Lower leg skin (tissue), 4 donors: Measurements from ENCODE around the gene DIS3L2. TPM values are rescaled to one million over a fixed set of nuclear protein-coding genes. Genes with fewer than 3 reads are reported as not detected.
A peak's percentile ranks its signal among the peaks of the same experiment; 100 is the strongest.
"Not testable (repeated sequence)": the region's sequence is repeated elsewhere in the genome, so short reads cannot be mapped to it uniquely, and the experiment has no call there.

Experiments
- DNase-seq, 2 donors: peaks; one replicate each; pipeline ENCODE4 v3.0.0-alpha.2; 2019; ENCODE audit warnings: low spot score in 2 of 2
- H3K4me3 ChIP-seq: fragments of 200-600 bp; sonication (generic); 2 replicates; pipeline ENCODE4 v1.5.1; 2017; ENCODE audit warnings: mild to moderate bottlenecking, low read depth; ENCODE audit not compliant: poor library complexity, severe bottlenecking
- POLR2A ChIP-seq, 2 donors: fragments of 450-650 bp; IDR thresholded peaks; one replicate each; pipeline ENCODE4 v1.6.1; 2016 to 2017; ENCODE audit warnings: antibody characterized with exemption in 2 of 2, mild to moderate bottlenecking in 1 of 2, moderate library complexity in 1 of 2
- WGBS, 2 donors: methylation state at CpG; one replicate each; pipeline ENCODE4 v1.1.5; 2018; 5-methylcytosine and 5-hydroxymethylcytosine counted together
- intact Hi-C: fragments of 100-400 bp; cut with DNase I; formaldehyde crosslinking; loops from one replicate; pipeline ENCODE4 v1.15.0; 2023; ENCODE audit warnings: low total_unique reads
- total RNA-seq, 4 donors: library from RNA; depleted of rRNA; stranded (reverse); fragments of >200 nt; gene quantifications; one replicate each; pipeline ENCODE4 v1.1.0, GENCODE V29; 2016
- TF ChIP-seq, protein P1 (sequence below), 3 donors: fragments of 450-650 bp; IDR thresholded peaks; one replicate each; pipeline ENCODE4 v1.5.1; 2016; ENCODE audit warnings: antibody characterized with exemption in 3 of 3, mild to moderate bottlenecking in 3 of 3, moderate library complexity in 2 of 3

The DIS3L2 gene
- total RNA-seq, 4 donors from 2014 or later, result 26.4 to 39.0 (median 34.4) TPM

DNA sequence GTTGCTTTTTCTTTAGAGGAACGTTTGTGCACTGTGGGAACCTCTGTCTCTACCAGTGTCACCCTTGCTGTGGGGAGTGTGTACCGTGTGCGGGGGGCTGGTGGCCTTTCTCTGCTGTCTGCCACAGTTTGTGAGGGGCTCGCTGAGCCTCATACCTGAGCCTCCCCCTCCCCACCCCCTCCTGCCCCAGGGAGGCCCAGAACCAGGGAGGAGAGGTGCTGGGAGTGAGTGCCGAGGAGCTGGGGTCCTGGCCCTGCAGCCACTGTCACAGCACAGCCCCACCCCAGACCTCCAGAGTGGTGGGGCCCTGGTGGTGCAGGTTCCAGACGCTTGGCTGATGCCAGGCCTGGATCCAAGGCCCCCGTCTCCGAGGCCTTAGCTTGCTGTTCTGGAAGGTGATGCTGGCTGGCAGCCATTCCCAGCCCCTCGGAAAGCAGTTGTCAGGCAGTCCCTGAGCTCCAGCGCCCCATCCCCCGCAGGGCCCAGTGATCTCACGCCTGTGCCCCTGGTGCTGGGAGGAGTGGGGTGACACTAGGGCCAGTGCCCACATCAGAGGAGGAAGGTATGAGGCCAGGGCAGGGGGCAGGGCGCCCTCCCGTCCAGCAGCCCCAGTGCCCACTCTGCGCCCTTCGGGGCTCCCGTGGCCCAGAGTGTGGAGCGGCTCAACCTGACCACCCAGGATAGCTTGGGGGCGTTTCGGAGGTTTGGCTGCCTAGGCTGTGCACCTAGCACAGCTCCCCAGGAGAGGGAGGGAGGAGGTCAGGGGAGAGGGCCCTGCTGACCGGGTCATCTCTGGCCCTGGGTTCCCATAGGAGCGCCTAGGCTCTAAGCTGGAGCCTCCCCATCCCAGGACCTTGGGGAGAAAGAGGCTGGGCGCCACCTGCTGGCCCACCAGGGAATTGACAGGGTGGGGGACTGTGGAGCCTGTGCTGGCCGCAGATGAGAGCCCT is 364.1 kb downstream of the DIS3L2 start:
- 63 to 77% methylated on average over 15 to 23 of the region's 24 CpGs for WGBS, 2 donors
- H3K4me3 ChIP-seq, result no peak overlapping the region
- TF ChIP-seq, protein P1, sequence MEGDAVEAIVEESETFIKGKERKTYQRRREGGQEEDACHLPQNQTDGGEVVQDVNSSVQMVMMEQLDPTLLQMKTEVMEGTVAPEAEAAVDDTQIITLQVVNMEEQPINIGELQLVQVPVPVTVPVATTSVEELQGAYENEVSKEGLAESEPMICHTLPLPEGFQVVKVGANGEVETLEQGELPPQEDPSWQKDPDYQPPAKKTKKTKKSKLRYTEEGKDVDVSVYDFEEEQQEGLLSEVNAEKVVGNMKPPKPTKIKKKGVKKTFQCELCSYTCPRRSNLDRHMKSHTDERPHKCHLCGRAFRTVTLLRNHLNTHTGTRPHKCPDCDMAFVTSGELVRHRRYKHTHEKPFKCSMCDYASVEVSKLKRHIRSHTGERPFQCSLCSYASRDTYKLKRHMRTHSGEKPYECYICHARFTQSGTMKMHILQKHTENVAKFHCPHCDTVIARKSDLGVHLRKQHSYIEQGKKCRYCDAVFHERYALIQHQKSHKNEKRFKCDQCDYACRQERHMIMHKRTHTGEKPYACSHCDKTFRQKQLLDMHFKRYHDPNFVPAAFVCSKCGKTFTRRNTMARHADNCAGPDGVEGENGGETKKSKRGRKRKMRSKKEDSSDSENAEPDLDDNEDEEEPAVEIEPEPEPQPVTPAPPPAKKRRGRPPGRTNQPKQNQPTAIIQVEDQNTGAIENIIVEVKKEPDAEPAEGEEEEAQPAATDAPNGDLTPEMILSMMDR (IDR thresholded peaks at IDR 0.05), result no peak
- TF ChIP-seq POLR2A (IDR thresholded peaks at IDR 0.05), result no peak
- intact Hi-C loops, result loop anchor here (5.0 kb wide), 1 partner anchor 398 kb away; the partner anchor contains the start of gene NPPC
- peak in 1 of 2 donors; percentile 89 for DNase-seq

DNA sequence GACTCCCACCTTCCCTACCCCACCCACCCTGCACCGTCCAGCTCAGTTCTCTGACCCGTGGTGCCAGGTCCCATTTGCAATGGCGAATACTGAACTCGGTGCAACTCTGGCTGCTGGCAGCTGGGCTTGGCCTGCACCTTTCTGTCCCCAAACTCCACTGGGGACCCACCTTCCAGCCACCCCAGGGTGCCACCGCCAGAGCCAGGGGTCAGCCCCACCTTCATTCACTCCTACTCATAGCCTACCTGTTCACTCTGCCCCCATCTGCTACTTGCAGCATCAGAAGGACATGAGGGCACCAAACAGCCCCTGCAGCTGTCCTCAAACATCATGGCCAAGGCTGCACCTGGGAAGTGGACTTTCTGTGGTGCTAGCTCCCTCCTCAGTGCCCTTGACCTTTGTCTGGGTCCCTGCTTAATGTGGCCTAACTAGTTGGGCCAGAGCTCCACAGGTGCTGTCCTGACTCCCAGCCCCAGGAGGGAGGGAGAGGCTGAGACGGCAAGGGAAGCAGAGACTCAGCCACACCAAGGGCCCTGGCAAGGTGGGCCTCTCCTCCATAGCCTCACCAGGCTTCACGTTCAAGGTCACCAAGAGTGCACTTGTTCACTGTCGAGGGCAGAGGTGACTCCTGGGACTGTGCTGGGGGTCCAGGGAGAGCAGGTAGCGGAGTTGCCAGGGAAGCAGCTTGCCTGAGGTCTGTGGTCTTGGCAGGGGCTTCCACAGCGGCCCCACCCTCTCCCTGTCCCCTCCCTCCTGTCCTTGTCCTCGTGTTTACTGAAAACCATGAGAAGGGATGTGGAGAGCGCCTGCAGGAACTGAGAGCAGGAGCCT is 365.0 kb downstream of the DIS3L2 start:
- WGBS, 2 donors, result 65 to 68% methylated on average over 10 to 11 of the region's 12 CpGs
- H3K4me3 ChIP-seq, result not testable (repeated sequence)
- intact Hi-C loops, result loop anchor here (5.0 kb wide), 1 partner anchor 399 kb away; the partner anchor contains the start of gene NPPC
- DNase-seq, result peak in 1 of 2 donors; percentile 68

DNA sequence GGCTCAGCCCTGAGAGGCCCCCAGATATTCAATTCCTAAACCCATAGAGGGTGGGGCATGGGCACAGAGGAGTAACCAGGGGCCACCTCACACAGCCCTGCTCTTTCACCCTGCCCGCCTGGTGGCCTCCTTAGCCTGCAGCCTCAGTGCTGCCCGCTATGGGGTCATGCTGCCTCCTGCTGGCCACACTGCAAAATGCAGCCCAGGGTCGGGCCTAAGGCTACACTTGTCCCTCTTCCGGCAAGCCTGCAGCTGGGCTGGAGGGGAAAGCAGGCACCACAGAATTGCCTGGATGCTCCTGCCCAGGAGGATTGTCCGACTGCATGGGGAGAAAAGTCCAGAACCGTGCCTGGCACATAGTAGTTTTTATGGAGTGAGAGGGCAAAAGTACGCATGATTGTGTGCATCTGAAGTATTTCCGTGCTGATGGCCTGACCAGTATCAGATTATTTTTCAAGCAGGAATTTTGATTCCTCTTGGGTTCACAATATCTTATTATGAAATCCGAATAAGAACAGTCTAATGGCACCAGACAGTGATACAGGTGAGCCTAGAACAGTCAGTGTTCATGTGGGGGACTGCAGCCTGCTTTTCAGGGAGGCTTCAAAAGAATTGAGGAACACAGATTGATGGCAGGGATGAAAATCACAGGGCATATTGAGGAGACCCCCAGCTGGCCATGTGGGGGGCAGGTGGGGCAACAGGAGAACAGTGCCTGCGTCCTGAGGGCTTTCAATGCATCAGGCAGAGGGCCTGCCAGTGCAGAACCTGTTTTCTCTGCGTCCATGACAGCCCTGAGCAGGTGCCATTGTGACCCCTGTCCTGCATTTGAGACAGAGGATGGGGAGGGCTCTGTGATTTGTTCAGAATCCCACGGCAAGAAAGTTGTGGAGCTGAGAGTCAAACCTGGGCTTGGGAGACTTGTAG is 365.9 kb downstream of the DIS3L2 start:
- no peak overlapping the region for H3K4me3 ChIP-seq
- peak in 1 of 2 donors; percentile 90 for DNase-seq
- intact Hi-C loops, result loop anchor here (5.0 kb wide), 1 partner anchor 400 kb away; the partner anchor contains the start of gene NPPC
- no peak for TF ChIP-seq POLR2A (IDR thresholded peaks at IDR 0.05)
- TF ChIP-seq, protein P1 (IDR thresholded peaks at IDR 0.05), result peak in 1 of 3 donors; percentile 82
- 61 to 62% methylated on average over 12 of the region's 12 CpGs for WGBS, 2 donors

DNA sequence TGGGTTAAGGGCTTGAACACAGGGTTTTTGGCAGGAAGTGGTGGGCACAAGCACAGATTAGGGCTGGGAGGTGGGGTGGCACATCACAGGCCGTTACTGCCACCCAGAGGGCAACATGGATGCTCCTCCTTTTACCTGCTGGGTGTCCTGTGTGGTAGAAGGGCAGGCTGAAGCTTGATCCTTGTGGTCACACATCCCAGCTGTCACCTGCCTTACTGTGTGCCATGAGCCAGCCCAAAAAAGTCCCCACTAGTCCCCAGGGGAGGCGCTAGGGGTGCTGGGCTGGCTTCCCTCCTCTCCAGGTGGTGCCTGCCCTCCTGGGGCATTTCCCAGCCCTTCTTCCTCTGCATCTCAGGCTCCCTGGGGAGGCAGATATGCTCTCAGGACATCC is 366.5 kb downstream of the DIS3L2 start:
- no peak overlapping the region for H3K4me3 ChIP-seq
- 75 to 77% methylated on average over 2 of the region's 2 CpGs for WGBS, 2 donors
- intact Hi-C loops, result loop anchor here (5.0 kb wide), 1 partner anchor 401 kb away; the partner anchor contains the start of gene NPPC
- TF ChIP-seq POLR2A (IDR thresholded peaks at IDR 0.05), result no peak
- TF ChIP-seq, protein P1 (IDR thresholded peaks at IDR 0.05), result no peak
- DNase-seq, result no peak

DNA sequence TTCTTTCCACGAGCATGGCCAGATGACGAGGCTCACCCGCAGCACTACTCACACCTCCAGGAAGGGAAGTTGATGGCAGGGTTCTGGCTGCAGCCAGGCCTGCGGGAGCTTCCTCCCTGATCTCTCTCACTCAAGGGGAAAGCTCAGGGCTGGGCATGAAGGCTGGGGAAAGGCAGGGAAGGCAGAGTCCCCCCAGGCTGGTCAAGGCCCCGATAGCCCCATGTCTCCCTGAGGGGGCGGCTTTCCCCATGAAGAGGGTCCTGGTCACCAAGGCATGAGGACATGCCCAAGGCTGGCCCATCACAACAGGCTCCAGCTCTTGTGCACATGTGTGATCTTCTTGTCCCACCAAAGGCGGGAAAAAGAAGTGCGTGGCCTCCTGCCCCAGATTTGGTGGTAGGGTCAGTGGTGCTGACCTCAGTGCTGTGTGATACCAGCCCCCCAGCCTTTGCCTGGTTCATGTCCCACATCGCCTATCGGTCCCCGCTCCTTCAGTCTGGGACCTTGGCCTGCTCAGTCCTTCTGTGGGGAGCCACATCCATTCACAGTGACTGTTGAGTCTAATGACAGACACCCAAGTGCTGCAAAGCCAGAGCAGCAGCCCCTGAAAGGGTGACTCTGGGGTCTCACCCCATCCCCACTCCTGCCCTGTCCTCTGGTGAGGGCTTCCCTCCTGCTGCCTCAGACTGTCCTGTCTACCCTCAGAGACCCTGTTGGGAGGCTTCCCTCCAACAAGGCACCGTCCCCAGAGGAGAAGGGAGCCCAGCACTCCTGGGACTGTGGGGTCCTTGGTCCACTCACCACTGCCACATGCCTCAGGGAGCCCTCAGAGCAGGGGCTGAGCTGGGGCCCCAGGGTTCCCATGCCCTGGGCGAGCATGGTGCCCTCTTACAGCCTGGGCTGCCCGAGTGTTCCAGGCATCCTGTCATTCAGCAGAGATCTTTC is 367.3 kb downstream of the DIS3L2 start:
- WGBS, 2 donors, result 89 to 96% methylated on average over 12 of the region's 14 CpGs
- no peak overlapping the region for H3K4me3 ChIP-seq
- intact Hi-C loops, result loop anchor here (5.0 kb wide), 1 partner anchor 401 kb away; the partner anchor contains the start of gene NPPC
- peak in 1 of 2 donors; percentile 74 for DNase-seq
- TF ChIP-seq POLR2A (IDR thresholded peaks at IDR 0.05), result no peak
- TF ChIP-seq, protein P1 (IDR thresholded peaks at IDR 0.05), result no peak
